C4-2B (cell line): ENCODE measurements around the gene MGAT1.

ENCODE experiments used
- ZFX ChIP-seq: fragments of 450-650 bp; IDR thresholded peaks from 2 replicates; pipeline ENCODE4 v1.6.1; 2017
- TF ChIP-seq, protein P1 (sequence below): fragments of 450-650 bp; conservative IDR thresholded peaks from 2 replicates; pipeline ENCODE4 v1.5.1; 2017; ENCODE audit warnings: mild to moderate bottlenecking

GRCh38 chr5:180825768-180826525 is 23.3 kb upstream of the MGAT1 start:
- TF ChIP-seq, protein P1, sequence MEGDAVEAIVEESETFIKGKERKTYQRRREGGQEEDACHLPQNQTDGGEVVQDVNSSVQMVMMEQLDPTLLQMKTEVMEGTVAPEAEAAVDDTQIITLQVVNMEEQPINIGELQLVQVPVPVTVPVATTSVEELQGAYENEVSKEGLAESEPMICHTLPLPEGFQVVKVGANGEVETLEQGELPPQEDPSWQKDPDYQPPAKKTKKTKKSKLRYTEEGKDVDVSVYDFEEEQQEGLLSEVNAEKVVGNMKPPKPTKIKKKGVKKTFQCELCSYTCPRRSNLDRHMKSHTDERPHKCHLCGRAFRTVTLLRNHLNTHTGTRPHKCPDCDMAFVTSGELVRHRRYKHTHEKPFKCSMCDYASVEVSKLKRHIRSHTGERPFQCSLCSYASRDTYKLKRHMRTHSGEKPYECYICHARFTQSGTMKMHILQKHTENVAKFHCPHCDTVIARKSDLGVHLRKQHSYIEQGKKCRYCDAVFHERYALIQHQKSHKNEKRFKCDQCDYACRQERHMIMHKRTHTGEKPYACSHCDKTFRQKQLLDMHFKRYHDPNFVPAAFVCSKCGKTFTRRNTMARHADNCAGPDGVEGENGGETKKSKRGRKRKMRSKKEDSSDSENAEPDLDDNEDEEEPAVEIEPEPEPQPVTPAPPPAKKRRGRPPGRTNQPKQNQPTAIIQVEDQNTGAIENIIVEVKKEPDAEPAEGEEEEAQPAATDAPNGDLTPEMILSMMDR: no peak
- TF ChIP-seq ZFX: no peak
